ENCODE measurements around the gene NHLRC2.

- no peak for TF ChIP-seq POLR2A (IDR thresholded peaks at IDR 0.05)
- TF ChIP-seq CTCF (IDR thresholded peaks at IDR 0.05), result no peak
These were observed 40.6 kb downstream of the NHLRC2 start for GRCh38 chr10:113895018-113895417.
